Hematopoietic multipotent progenitor cell treated with erythropoietin and hydrocortisone succinate and interleukin-3 and kit ligand, for 4 days (in vitro differentiated cells): Measurements from ENCODE around the gene RIOX2.

Experiments used
- DNase-seq: peaks from one replicate; pipeline ENCODE4 v3.0.0-alpha.2; 2015

RIOX2 gene

GRCh38 chr3:97901313-97902248, 70.7 kb downstream of the RIOX2 start:
- DNase-seq = no peak

DNA sequence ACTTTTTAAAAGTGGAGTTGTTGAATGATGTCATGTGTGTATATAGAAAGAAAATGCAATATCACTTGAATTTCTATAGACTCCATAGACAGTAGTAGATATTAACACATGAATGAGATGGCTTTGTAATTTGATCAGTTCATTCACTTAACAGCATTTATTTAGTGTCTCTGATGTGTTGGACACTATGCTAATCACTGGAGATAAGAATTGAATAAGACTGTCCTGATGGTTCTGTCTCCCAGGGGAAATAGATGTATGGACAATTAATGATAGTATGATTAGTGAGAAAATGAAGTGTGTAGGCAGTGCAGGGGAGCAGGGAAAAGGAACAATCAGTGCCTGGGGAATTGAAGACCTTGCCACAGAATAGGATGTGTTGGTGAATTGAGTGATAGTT, 72.9 kb downstream of the RIOX2 start:
- no peak for DNase-seq

- DNase-seq = no peak
Observed at GRCh38 chr3:97896547-97896946, 75.7 kb downstream of the RIOX2 start.

DNA sequence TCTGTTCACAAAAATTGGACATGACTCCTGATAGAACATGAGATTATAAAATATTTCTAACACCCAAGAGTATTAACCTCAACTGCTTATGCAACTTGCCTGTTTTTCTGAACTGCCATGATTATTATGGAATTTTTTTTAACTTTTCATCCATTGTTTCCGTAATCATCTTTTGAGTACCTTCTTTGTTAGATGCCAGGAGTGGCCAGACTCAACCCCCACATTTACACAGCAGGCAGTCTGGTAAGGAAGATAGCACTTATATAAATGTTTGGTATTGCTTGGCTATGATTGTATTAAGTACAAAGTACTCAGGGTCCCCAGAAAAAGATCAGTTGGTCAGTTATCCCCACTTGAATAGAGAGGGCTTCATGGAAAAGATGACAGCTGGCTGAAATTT, 76.1 kb downstream of the RIOX2 start:
- no peak for DNase-seq

DNA sequence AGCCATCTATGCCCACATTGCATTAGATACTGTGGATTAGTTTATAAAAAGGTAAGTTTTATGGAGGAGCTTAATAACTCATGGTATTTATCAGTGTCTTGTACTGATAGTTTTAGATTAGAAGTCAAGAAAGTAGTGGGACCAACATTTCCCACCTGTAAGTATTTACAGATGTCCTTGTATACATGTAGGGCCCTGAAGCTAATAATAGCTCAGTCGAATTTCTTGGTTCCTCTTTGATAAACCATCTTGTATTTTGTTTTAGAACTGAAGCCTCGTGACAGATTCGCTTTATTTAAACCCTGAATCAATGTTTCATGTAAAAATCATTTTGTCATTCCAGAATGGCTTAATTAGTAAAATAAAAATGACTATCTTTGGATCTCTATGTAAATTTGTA, 77.0 kb downstream of the RIOX2 start:
- DNase-seq = no peak

- no peak for DNase-seq
Observed at GRCh38 chr3:97892852-97893251, 79.4 kb downstream of the RIOX2 start.
